HCT116 (cell line): ENCODE results near the gene RPS25. TPM values are rescaled to one million over a fixed set of nuclear protein-coding genes. Genes with fewer than 3 reads are reported as not detected.

Source experiments
- ATAC-seq: fragments of 200-7000 bp; cut with Tn5 transposase; 2 replicates; pipeline ENCODE4 v1.9.1; 2020; ENCODE audit warnings: mild to moderate bottlenecking, moderate library complexity
- BruUV-seq: library from RNA; stranded (reverse); fragments of 400-500 nt; replicated peaks from 2 replicates; lab custom pipeline; 2021; lab: Mats Ljungman, UMichigan
- CTCF ChIA-PET: fragments of 300-600 bp; sonication (Branson Sonifier 250); formaldehyde crosslinking; loops from one replicate; lab custom pipeline; 2021; ENCODE audit warnings: antibody characterized with exemption; lab: Charles Lee
- POLR2A ChIA-PET: fragments of 300-600, 350-600 bp; sonication (Branson Sonifier 250); formaldehyde crosslinking; loops from one replicate; lab custom pipeline; 2021; ENCODE audit warnings: antibody characterized with exemption; lab: Charles Lee
- RAD21 ChIA-PET, 2 experiments: fragments of 300-600 bp; sonication (Branson Sonifier 250); formaldehyde crosslinking; loops; one replicate each; lab custom pipeline; 2023; ENCODE audit warnings: low total read pairs in 2 of 2; ENCODE audit not compliant: uncharacterized antibody in 2 of 2, unreplicated experiment in 2 of 2, low non-redundant PET in 1 of 2; lab: Charles Lee
- DNase-seq: peaks from one replicate; pipeline ENCODE4 v3.0.0-alpha.2; 2010; ENCODE audit warnings: low read depth, low spot score
- H2AFZ ChIP-seq: fragments of 200-600 bp; shearing (Covaris generic), sonication (generic); 2 replicates; pipeline ENCODE4 v1.6.1; 2017; ENCODE audit warnings: low read depth, mixed run types, mixed read lengths, antibody characterized with exemption, low read length; ENCODE audit not compliant: poor library complexity, severe bottlenecking
- H3K27ac ChIP-seq: 2 replicates; pipeline ENCODE4 v1.5.1; 2012; ENCODE audit warnings: low read depth, low read length
- H3K27me3 ChIP-seq: fragments of 200-600 bp; sonication (generic); 2 replicates; pipeline ENCODE4 v1.6.1; 2016; ENCODE audit warnings: mixed run types, low read length, mixed read lengths; ENCODE audit not compliant: insufficient read depth
- H3K36me3 ChIP-seq, 2 experiments: fragments of 200-500 bp in 1 of 2; fragments of 200-600 bp in 1 of 2; sonication (Bioruptor generic) in 1 of 2; sonication (generic) in 1 of 2; 2 replicates each; pipeline versions ENCODE4 v1.5.1 to v1.6.1; 2014 to 2016; ENCODE audit warnings: low read length in 2 of 2, inconsistent platforms in 1 of 2, mixed read lengths in 1 of 2, mixed run types in 1 of 2; ENCODE audit not compliant: insufficient read depth in 2 of 2, control insufficient read depth in 1 of 2
- H3K4me1 ChIP-seq, 2 experiments: fragments of 200-600 bp in 1 of 2; sonication (generic) in 1 of 2; 2 replicates each; pipeline versions ENCODE4 v1.5.1 to v1.6.1; 2012 to 2017; ENCODE audit warnings: low read length in 2 of 2, inconsistent platforms in 1 of 2, mild to moderate bottlenecking in 1 of 2, mixed read lengths in 1 of 2, mixed run types in 1 of 2, moderate library complexity in 1 of 2; ENCODE audit not compliant: insufficient read depth in 2 of 2, control insufficient read depth in 1 of 2
- H3K4me2 ChIP-seq: fragments of 200-600 bp; sonication (generic); 2 replicates; pipeline ENCODE4 v1.6.1; 2017; ENCODE audit warnings: mixed run types, low read length, mixed read lengths
- H3K4me3 ChIP-seq, 2 experiments: fragments of 200-600 bp in 1 of 2; sonication (generic) in 1 of 2; replicated peaks in 1 of 2; 2 replicates each; pipeline ENCODE4 v1.5.1; 2011 to 2016; ENCODE audit warnings: low read length in 2 of 2, control low read depth in 1 of 2, low read depth in 1 of 2, mild to moderate bottlenecking in 1 of 2, mixed read lengths in 1 of 2, mixed run types in 1 of 2
- H3K79me2 ChIP-seq: fragments of 200-600 bp; sonication (generic); 2 replicates; pipeline ENCODE4 v1.6.1; 2017; ENCODE audit warnings: mild to moderate bottlenecking, mixed run types, low read length, moderate library complexity, mixed read lengths; ENCODE audit not compliant: insufficient read depth
- H3K9ac ChIP-seq: fragments of 200-600 bp; sonication (generic); 2 replicates; pipeline ENCODE4 v1.6.1; 2016; ENCODE audit warnings: low read length, mixed read lengths
- H3K9me2 ChIP-seq: fragments of 200-600 bp; sonication (generic), shearing (Covaris generic); 2 replicates; pipeline ENCODE4 v1.6.1; 2017; ENCODE audit warnings: mixed run types, mild to moderate bottlenecking, moderate library complexity; ENCODE audit not compliant: insufficient read depth
- H3K9me3 ChIP-seq, 2 experiments: fragments of 200-500 bp in 1 of 2; fragments of 200-600 bp in 1 of 2; sonication (Bioruptor generic) in 1 of 2; sonication (generic) in 1 of 2; 2 replicates each; pipeline ENCODE4 v1.6.1; 2014 to 2017; ENCODE audit warnings: low read length in 2 of 2, mixed read lengths in 2 of 2, inconsistent platforms in 1 of 2, low read depth in 1 of 2, mild to moderate bottlenecking in 1 of 2, mixed run types in 1 of 2, moderate library complexity in 1 of 2; ENCODE audit not compliant: control insufficient read depth in 1 of 2, insufficient read depth in 1 of 2
- H4K20me1 ChIP-seq: fragments of 200-600 bp; sonication (generic), shearing (Covaris generic); 2 replicates; pipeline ENCODE4 v1.6.1; 2017; ENCODE audit warnings: mixed run types, mild to moderate bottlenecking, moderate library complexity; ENCODE audit not compliant: insufficient read depth
- ATF3 ChIP-seq: IDR thresholded peaks from 2 replicates; pipeline ENCODE4 v1.6.1; 2012
- CBX3 ChIP-seq: IDR thresholded peaks from 2 replicates; pipeline ENCODE4 v1.6.1; 2012; ENCODE audit warnings: low read depth
- CEBPB ChIP-seq: IDR thresholded peaks from 2 replicates; pipeline ENCODE4 v1.6.1; 2012; ENCODE audit warnings: low read depth
- EGR1 ChIP-seq: IDR thresholded peaks from 2 replicates; pipeline ENCODE4 v1.6.1; 2012; ENCODE audit warnings: low read depth
- ELF1 ChIP-seq: IDR thresholded peaks from 2 replicates; pipeline ENCODE4 v1.6.1; 2012; ENCODE audit warnings: low read depth, borderline replicate concordance
- EZH2 ChIP-seq: fragments of 200-600 bp; sonication (generic); IDR thresholded peaks from 2 replicates; pipeline ENCODE4 v1.6.1; 2017; ENCODE audit warnings: antibody characterized with exemption, mixed run types
- FOSL1 ChIP-seq: IDR thresholded peaks from 2 replicates; pipeline ENCODE4 v1.6.1; 2012; ENCODE audit warnings: low read depth
- JUND ChIP-seq: IDR thresholded peaks from 2 replicates; pipeline ENCODE4 v1.6.1; 2012
- POLR2A ChIP-seq: IDR thresholded peaks from 2 replicates; pipeline ENCODE4 v1.7.0; 2011; ENCODE audit warnings: borderline replicate concordance; ENCODE audit not compliant: insufficient read depth, insufficient read length; ENCODE audit errors: extremely low read depth
- POLR2AphosphoS5 ChIP-seq: IDR thresholded peaks from 2 replicates; pipeline ENCODE4 v1.6.1; 2011; ENCODE audit warnings: mild to moderate bottlenecking, low read depth, low read length, moderate library complexity
- SIN3A ChIP-seq: IDR thresholded peaks from 2 replicates; pipeline ENCODE4 v1.6.1; 2012; ENCODE audit warnings: low read depth
- SP1 ChIP-seq: IDR thresholded peaks from 2 replicates; pipeline ENCODE4 v1.6.1; 2012; ENCODE audit warnings: low read depth
- SRF ChIP-seq: IDR thresholded peaks from 2 replicates; pipeline ENCODE4 v1.6.1; 2012; ENCODE audit warnings: low read depth
- YY1 ChIP-seq: IDR thresholded peaks from 2 replicates; pipeline ENCODE4 v1.6.1; 2011; ENCODE audit warnings: low read length, low read depth, moderate library complexity, mild to moderate bottlenecking; ENCODE audit not compliant: insufficient replicate concordance; ENCODE audit errors: extremely low read depth
- ZNF274 ChIP-seq: fragments of 200-500 bp; sonication (Bioruptor generic); IDR thresholded peaks from 2 replicates; pipeline ENCODE4 v1.6.1; 2014; ENCODE audit warnings: mild to moderate bottlenecking, low read depth, low read length, inconsistent platforms
- intact Hi-C: fragments of 100-400 bp; cut with micrococcal nuclease; formaldehyde crosslinking; loops from 2 replicates; pipeline ENCODE4 v1.10.0; 2022
- total RNA-seq: library from RNA; stranded (reverse); gene quantifications from one replicate; pipeline ENCODE4 v1.2.1, GENCODE V29; 2021; ENCODE audit not compliant: unreplicated experiment
- TF ChIP-seq, protein P1 (sequence below): IDR thresholded peaks from 2 replicates; pipeline ENCODE4 v1.6.1; 2011; ENCODE audit warnings: mild to moderate bottlenecking, low read length, moderate library complexity; ENCODE audit not compliant: insufficient replicate concordance; ENCODE audit errors: extremely low read depth
- TF ChIP-seq, protein P2 (sequence below), 3 experiments: fragments of 200-600 bp in 1 of 3; sonication (generic) in 1 of 3; IDR thresholded peaks in 2 of 3; conservative IDR thresholded peaks in 1 of 3; 2 replicates each; pipeline ENCODE4 v1.5.1; 2012 to 2017; ENCODE audit warnings: low read depth in 2 of 3, low read length in 2 of 3, antibody characterized with exemption in 1 of 3, borderline replicate concordance in 1 of 3, control low read depth in 1 of 3, mild to moderate bottlenecking in 1 of 3, mixed read lengths in 1 of 3, mixed run types in 1 of 3, moderate library complexity in 1 of 3; ENCODE audit not compliant: insufficient read depth in 1 of 3
- TF ChIP-seq, protein P3 (sequence below): IDR thresholded peaks from 2 replicates; pipeline ENCODE4 v1.6.1; 2012
- TF ChIP-seq, protein P4 (sequence below): IDR thresholded peaks from 2 replicates; pipeline ENCODE4 v1.6.1; 2012; ENCODE audit warnings: low read depth

Gene RPS25
- total RNA-seq, 1 experiment from 2014 or later = 1,404 TPM

DNA sequence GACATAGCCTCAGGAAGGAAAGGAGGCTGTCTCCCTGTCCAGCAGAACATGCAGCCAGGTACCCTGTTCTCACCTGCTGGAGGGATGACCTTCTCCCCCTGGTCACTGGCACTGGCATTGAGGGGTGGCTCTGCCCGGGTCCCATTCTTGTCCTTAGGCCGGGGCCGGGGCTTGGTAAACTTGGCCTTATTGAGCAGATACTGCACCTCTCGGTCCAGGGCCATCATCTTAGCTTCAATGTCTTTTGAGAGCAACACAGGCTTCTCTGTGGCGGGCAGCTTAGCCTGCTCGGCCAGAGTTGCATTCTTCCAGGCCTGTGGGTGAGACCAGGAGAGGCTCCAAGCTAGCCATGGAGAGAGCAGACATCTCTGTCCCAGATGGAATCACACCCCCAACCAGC is 28.3 kb upstream of the RPS25 start:
- H4K20me1 ChIP-seq = no peaks in the 10 kb centered on the region
- CTCF ChIA-PET = no interaction called here
- TF ChIP-seq EGR1 (no peak), CEBPB (no peak), SP1 (no peak), SIN3A (no peak), EZH2 (no peak), ZNF274 (no peak), SRF (no peak), YY1 (no peak), JUND (no peak), ELF1 (no peak), POLR2AphosphoS5 (no peak), POLR2A (no peak), ATF3 (no peak), CBX3 (no peak), FOSL1 (no peak)
- TF ChIP-seq, protein P1, sequence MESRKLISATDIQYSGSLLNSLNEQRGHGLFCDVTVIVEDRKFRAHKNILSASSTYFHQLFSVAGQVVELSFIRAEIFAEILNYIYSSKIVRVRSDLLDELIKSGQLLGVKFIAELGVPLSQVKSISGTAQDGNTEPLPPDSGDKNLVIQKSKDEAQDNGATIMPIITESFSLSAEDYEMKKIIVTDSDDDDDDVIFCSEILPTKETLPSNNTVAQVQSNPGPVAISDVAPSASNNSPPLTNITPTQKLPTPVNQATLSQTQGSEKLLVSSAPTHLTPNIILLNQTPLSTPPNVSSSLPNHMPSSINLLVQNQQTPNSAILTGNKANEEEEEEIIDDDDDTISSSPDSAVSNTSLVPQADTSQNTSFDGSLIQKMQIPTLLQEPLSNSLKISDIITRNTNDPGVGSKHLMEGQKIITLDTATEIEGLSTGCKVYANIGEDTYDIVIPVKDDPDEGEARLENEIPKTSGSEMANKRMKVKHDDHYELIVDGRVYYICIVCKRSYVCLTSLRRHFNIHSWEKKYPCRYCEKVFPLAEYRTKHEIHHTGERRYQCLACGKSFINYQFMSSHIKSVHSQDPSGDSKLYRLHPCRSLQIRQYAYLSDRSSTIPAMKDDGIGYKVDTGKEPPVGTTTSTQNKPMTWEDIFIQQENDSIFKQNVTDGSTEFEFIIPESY = no peak
- TF ChIP-seq, protein P2, sequence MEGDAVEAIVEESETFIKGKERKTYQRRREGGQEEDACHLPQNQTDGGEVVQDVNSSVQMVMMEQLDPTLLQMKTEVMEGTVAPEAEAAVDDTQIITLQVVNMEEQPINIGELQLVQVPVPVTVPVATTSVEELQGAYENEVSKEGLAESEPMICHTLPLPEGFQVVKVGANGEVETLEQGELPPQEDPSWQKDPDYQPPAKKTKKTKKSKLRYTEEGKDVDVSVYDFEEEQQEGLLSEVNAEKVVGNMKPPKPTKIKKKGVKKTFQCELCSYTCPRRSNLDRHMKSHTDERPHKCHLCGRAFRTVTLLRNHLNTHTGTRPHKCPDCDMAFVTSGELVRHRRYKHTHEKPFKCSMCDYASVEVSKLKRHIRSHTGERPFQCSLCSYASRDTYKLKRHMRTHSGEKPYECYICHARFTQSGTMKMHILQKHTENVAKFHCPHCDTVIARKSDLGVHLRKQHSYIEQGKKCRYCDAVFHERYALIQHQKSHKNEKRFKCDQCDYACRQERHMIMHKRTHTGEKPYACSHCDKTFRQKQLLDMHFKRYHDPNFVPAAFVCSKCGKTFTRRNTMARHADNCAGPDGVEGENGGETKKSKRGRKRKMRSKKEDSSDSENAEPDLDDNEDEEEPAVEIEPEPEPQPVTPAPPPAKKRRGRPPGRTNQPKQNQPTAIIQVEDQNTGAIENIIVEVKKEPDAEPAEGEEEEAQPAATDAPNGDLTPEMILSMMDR (IDR thresholded peaks at IDR 0.05 in 2 of 3, conservative IDR thresholded peaks at IDR 0.05 in 1 of 3; ENCODE audit: borderline replicate concordance in 1 of 3, insufficient read depth in 1 of 3, low read depth in 2 of 3, low read length in 2 of 3) = no peak
- TF ChIP-seq, protein P3, sequence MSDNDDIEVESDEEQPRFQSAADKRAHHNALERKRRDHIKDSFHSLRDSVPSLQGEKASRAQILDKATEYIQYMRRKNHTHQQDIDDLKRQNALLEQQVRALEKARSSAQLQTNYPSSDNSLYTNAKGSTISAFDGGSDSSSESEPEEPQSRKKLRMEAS = no peak
- TF ChIP-seq, protein P4, sequence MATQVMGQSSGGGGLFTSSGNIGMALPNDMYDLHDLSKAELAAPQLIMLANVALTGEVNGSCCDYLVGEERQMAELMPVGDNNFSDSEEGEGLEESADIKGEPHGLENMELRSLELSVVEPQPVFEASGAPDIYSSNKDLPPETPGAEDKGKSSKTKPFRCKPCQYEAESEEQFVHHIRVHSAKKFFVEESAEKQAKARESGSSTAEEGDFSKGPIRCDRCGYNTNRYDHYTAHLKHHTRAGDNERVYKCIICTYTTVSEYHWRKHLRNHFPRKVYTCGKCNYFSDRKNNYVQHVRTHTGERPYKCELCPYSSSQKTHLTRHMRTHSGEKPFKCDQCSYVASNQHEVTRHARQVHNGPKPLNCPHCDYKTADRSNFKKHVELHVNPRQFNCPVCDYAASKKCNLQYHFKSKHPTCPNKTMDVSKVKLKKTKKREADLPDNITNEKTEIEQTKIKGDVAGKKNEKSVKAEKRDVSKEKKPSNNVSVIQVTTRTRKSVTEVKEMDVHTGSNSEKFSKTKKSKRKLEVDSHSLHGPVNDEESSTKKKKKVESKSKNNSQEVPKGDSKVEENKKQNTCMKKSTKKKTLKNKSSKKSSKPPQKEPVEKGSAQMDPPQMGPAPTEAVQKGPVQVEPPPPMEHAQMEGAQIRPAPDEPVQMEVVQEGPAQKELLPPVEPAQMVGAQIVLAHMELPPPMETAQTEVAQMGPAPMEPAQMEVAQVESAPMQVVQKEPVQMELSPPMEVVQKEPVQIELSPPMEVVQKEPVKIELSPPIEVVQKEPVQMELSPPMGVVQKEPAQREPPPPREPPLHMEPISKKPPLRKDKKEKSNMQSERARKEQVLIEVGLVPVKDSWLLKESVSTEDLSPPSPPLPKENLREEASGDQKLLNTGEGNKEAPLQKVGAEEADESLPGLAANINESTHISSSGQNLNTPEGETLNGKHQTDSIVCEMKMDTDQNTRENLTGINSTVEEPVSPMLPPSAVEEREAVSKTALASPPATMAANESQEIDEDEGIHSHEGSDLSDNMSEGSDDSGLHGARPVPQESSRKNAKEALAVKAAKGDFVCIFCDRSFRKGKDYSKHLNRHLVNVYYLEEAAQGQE = no peak

More for the DNA sequence above, 28.3 kb upstream of the RPS25 start:
- RAD21 ChIA-PET = no interaction called here
- H3K9ac ChIP-seq = no peak overlapping the region
- POLR2A ChIA-PET = no interaction called here
- DNase-seq = no peak
- no peak overlapping the region for H3K4me3 ChIP-seq
- no peak for ATAC-seq
- H3K27me3 ChIP-seq = no peaks in the 10 kb centered on the region
- H3K79me2 ChIP-seq = no peaks in the 10 kb centered on the region
- no peak overlapping the region for H2AFZ ChIP-seq
- H3K4me1 ChIP-seq = no peaks in the 10 kb centered on the region
- no peaks in the 10 kb centered on the region for H3K9me2 ChIP-seq
- BruUV-seq = no TSS peak
- H3K9me3 ChIP-seq = no peaks in the 10 kb centered on the region
- H3K4me2 ChIP-seq = no peak overlapping the region
- H3K36me3 ChIP-seq = peaks cover 43% of the 10 kb centered on the region in 2 experiments
- H3K27ac ChIP-seq = no peak overlapping the region
- intact Hi-C loops = no loop called here
